Measurements from ENCODE around the gene S100A5. TPM values are rescaled to one million over a fixed set of nuclear protein-coding genes. Genes with fewer than 3 reads are reported as not detected.

Gene S100A5
- 0.66 TPM in 1 of 2 replicates, not detected in the other for total RNA-seq

GRCh38 chr1:153540394-153541361 is at the start of gene S100A5:
TSS of gene S100A5 (minus strand) at chr1:153540934. CDS start at chr1:153540191, 743 bp downstream.

DNA sequence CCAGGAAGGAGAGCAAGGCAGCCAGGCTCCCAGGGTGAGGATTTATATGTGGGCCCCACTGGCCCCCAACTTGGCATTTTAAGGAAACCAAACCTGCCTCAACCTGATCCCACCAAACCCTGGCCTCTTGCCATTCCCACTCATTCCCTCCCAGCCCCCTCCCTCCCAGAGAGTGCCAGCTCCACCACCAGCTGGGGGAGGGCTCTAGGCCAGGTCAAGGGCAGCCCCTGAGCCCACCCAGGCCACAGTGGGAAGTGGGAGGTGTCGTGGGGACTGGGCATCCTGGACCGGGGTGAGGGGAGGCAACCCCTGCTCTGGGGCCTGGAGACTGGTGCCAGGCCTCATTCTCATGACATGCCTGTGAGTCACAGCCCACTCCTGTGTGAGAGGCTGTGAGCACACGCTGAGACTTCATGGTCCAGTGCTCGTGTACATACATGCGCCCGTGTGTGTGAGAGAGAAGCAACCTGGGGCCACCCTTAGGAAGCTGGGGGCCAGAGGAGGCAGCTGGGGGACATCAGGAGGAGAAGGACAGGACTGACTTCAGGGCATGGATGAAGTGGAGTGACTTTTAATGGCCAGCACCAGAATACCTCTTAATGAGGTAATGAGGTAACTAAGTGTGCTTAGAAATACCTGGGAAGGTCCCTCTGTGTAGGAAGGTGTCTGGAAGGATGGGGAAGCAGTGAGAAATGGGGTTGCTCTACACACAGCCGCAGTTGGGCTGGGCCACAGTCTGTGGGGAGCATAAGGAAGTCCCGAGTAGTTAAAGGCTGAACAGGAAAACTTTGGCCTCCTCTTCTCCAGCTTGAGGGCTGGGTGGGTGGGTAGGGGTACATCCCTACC is 25.0 kb upstream of the S100A5 start, which contains the start of gene S100A2:
Gene S100A2, minus strand, starts transcription at position 316 of the 846 bp plus-strand sequence. CDS start 1,967 bp downstream, outside the sequence.

DNA sequence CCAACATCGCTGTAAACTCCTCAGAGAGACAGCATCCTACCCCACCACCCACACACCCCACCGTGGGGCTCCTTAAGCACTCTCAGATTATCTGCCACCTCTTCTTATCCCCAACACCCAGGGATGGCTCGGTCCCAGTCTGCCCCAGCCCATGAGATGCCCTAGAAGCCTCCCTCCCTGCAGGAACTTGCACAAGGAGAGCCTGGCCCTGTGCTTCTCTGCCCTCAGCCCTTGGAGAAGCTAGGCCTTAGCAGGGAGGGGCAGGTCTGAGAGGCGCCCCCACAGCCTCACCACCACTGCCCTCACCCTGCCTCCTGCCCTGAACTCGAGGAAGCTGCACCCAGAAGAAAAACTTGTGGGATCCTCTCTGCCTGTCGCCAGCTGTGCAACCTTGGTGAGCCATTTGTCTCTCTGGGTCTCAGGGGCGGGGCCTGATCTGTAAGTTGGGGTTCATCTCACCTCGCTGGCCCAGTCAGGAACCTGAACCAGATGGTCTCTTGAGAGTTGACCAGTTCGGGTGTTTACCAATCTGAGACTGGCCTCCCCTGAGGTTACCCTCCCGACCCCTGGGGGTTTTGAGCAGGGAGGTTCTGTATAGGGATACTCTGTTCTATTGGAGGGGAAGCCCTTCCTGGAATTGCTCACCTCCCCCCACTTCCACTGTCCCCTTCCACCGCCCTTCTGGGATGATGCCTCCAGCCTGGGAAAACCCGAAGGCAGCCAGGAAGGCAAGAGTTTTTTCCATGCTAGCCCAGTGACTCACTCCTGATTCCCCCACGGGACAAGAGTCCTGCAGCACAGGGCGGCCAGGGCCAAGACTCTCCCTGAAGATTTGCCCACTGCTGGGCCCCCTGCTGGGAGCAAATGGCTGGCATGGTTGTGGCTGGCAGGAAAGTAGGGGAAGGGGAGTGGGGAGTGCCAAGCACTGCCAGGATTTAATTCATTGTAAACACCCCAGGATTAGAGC is 8.3 kb upstream of the S100A5 start, which contains the start of gene S100A3:
Gene S100A3, minus strand, starts transcription at position 537 of the 967 bp plus-strand sequence. CDS start 773 bp downstream, outside the sequence.

DNA sequence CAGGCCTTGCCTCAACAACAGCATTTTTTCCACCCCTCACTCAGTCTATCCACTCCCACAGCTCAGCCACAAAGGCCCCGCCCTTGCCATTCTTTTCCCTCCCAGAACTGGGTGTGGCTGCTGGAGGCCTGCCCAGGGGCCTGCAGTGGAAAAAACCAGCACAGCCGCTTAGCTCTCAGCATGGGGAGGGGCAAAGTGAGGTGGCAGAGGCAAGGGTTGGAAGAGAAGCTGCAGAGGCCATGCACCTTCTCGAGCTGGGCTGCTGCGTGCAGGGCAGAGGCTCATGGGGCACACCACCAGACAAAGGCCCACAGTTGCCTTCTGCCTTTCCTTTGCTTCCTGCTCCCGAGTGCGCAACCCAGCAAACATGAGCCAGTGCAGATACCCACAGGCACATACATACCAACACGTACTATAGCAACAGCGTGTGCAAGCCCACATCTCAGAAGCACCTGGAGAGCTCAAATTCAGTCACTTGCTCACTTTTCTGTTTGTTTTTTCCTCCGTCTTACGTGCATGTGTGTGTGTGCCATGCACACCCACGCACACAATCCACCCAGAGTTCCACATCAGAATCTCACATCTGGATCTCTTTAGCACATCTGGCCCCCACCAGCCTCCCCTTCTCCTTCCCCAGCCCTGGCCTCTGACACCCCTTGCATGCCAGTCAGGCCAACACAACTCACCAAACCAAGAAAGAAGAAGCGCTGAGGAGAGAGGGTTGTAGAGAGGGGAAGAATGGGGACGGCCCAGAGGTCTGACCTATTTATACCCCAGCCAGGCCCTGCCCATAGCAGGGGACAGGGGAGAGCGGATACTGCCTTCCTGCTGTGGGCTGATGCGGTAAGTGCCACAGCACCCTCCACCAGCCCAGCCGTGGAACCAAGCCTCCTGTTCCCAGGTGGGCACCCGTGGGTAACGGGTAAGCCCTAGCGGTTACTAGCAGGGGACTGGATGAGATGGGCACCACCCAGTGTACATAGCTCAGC is 4.6 kb upstream of the S100A5 start, which contains the start of gene S100A4:
Gene S100A4, minus strand, starts transcription at position 740 of the 989 bp plus-strand sequence. CDS start 1,012 bp downstream, outside the sequence.

DNA sequence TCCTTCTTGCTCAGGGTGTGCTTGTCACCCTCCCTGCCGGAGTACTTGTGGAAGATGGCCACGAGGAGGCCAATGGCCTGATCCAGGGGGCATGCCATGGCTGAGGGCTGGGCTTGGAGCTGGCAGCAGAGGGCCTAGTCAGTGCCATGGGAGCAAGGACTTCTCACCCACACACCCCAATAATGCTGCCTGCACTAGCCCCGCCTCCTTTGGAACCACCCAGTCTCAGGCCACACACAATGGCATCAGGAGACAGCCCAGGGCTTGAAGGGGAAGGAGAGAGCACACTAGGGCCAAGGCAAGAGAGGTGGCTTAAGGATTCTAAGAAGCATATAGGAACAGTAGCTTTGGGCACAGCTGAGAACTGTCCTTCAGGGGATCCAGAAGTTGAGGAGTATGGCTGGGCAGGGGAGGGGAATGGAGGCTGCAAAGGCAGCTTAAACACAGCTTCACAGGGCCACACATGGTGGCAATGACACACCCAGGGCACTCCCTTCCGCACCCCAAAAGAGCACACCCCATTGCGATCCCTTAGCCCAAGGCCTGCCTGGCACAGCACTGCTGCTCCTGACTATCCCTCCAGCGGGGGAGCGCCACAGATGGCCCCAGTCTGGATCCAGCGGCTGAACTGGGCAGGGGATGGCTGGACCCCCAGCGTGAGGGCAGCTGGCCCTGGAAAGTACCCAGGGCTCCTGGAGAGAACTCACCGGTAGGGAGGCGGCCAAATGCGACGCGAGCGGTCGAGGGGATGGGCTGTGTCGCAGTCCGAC is 5.3 kb downstream of the S100A5 start, which contains the start of gene S100A6:
Gene S100A6, minus strand, starts transcription at position 750 of the 770 bp plus-strand sequence. Its CDS starts 652 bp downstream, at position 98.

Other genes starting within 250 kb of the S100A5 start
- gene PGLYRP3, start 228.0 kb downstream of the S100A5 start, total RNA-seq = not detected in 2 replicates
- gene PGLYRP4, start 192.1 kb downstream of the S100A5 start, total RNA-seq = not detected in 2 replicates
- gene S100A9, start 183.1 kb downstream of the S100A5 start, total RNA-seq = not detected in 2 replicates
- gene S100A12, start 165.3 kb downstream of the S100A5 start, total RNA-seq = not detected in 2 replicates
- not detected in 2 replicates for gene S100A8, start 149.9 kb downstream of the S100A5 start, total RNA-seq
- not detected in 2 replicates for gene S100A7A, start 124.4 kb downstream of the S100A5 start, total RNA-seq
- gene S100A7, start 80.3 kb downstream of the S100A5 start, total RNA-seq = not detected in 2 replicates
- gene S100A6, start 4.9 kb downstream of the S100A5 start, total RNA-seq = 1,072 and 1,519 TPM in 2 replicates
- gene S100A4, start 4.9 kb upstream of the S100A5 start, total RNA-seq = 31.4 and 82.6 TPM in 2 replicates
- 2.2 and 3.3 TPM in 2 replicates for gene S100A3, start 8.3 kb upstream of the S100A5 start, total RNA-seq
- gene S100A2, start 24.9 kb upstream of the S100A5 start, total RNA-seq = 1.00 and 2.4 TPM in 2 replicates
- gene S100A16, start 72.2 kb upstream of the S100A5 start, total RNA-seq = 242 and 566 TPM in 2 replicates
- gene S100A14, start 75.4 kb upstream of the S100A5 start, total RNA-seq = 0.22 TPM in 1 of 2 replicates, not detected in the other
- 152 and 193 TPM in 2 replicates for gene S100A13, start 86.6 kb upstream of the S100A5 start, total RNA-seq
- gene S100A1, start 87.5 kb upstream of the S100A5 start, total RNA-seq = not detected in 2 replicates
- gene CHTOP, start 93.1 kb upstream of the S100A5 start, total RNA-seq = 33.6 and 34.3 TPM in 2 replicates
- gene SNAPIN, start 117.8 kb upstream of the S100A5 start, total RNA-seq = 58.0 and 58.9 TPM in 2 replicates
- gene ILF2, start 130.1 kb upstream of the S100A5 start, total RNA-seq = 201 and 320 TPM in 2 replicates
- gene NPR1, start 137.8 kb upstream of the S100A5 start, total RNA-seq = 1.1 and 4.1 TPM in 2 replicates
- gene INTS3, start 187.1 kb upstream of the S100A5 start, total RNA-seq = 35.7 and 43.2 TPM in 2 replicates
- gene SLC27A3, start 234.5 kb upstream of the S100A5 start, total RNA-seq = 6.6 and 13.0 TPM in 2 replicates